Neuronal stem cell (in vitro differentiated cells): ENCODE results near the gene CBFA2T2.

Experiments used
- DNase-seq: peaks from one replicate; pipeline ENCODE4 v3.0.0-alpha.2; 2013; ENCODE audit warnings: low spot score
- H2AFZ ChIP-seq: one replicate; pipeline ENCODE4 v1.6.1; 2013; ENCODE audit warnings: mild to moderate bottlenecking, low read length, inconsistent platforms
- H2AK5ac ChIP-seq: 2 replicates; pipeline ENCODE4 v1.6.1; 2013; ENCODE audit warnings: low read depth, mild to moderate bottlenecking, inconsistent platforms, low read length, moderate library complexity, mixed read lengths
- H2BK120ac ChIP-seq: 2 replicates; pipeline ENCODE4 v1.6.1; 2013; ENCODE audit warnings: low read depth, mild to moderate bottlenecking, inconsistent platforms, low read length, moderate library complexity, mixed read lengths
- H2BK12ac ChIP-seq: one replicate; pipeline ENCODE4 v1.6.1; 2013; ENCODE audit warnings: low read length, inconsistent platforms
- H2BK15ac ChIP-seq: 2 replicates; pipeline ENCODE4 v1.6.1; 2013; ENCODE audit warnings: mild to moderate bottlenecking, low read length, inconsistent platforms, mixed read lengths
- H2BK5ac ChIP-seq: one replicate; pipeline ENCODE4 v1.6.1; 2013; ENCODE audit warnings: inconsistent platforms, mild to moderate bottlenecking, low read length, moderate library complexity
- H3K14ac ChIP-seq: one replicate; pipeline ENCODE4 v1.6.1; 2013; ENCODE audit warnings: low read length, inconsistent platforms
- H3K18ac ChIP-seq: 2 replicates; pipeline ENCODE4 v1.6.1; 2013; ENCODE audit warnings: low read length, inconsistent platforms
- H3K23ac ChIP-seq: 2 replicates; pipeline ENCODE4 v1.6.1; 2013; ENCODE audit warnings: low read depth, mild to moderate bottlenecking, mixed read lengths, low read length, inconsistent platforms; ENCODE audit not compliant: poor library complexity
- H3K27ac ChIP-seq: replicated peaks from 3 replicates; pipeline ENCODE4 v1.5.1; 2013; ENCODE audit warnings: low read length, inconsistent platforms
- H3K27me3 ChIP-seq, 3 experiments: 2 replicates each; pipeline ENCODE4 v1.6.1; 2013; ENCODE audit warnings: low read length in 3 of 3, mild to moderate bottlenecking in 2 of 3, inconsistent platforms in 1 of 3, low read depth in 1 of 3, mixed read lengths in 1 of 3, moderate library complexity in 1 of 3; ENCODE audit not compliant: control insufficient read depth in 3 of 3, insufficient read depth in 3 of 3
- H3K36me3 ChIP-seq, 2 donors: replicated peaks in 1 of 2; 2 replicates each; pipeline ENCODE4 v1.6.1; 2013; ENCODE audit warnings: low read length in 2 of 2; ENCODE audit not compliant: control insufficient read depth in 2 of 2, insufficient read depth in 2 of 2
- H3K4ac ChIP-seq: 2 replicates; pipeline ENCODE4 v1.6.1; 2013; ENCODE audit warnings: inconsistent platforms, mild to moderate bottlenecking, low read length, moderate library complexity
- H3K4me1 ChIP-seq, 2 donors: 1 replicate in 1 of 2; 2 replicates in 1 of 2; pipeline ENCODE4 v1.6.1; 2013; ENCODE audit warnings: low read length in 2 of 2, low read depth in 1 of 2; ENCODE audit not compliant: control insufficient read depth in 2 of 2, insufficient read depth in 1 of 2
- H3K4me2 ChIP-seq: one replicate; pipeline ENCODE4 v1.6.1; 2013; ENCODE audit warnings: mild to moderate bottlenecking, low read length, inconsistent platforms; ENCODE audit not compliant: insufficient read depth, poor library complexity, severe bottlenecking
- H3K4me3 ChIP-seq, 2 donors: 2 replicates each; pipeline ENCODE4 v1.5.1; 2013; ENCODE audit warnings: low read length in 2 of 2, mild to moderate bottlenecking in 2 of 2, inconsistent platforms in 1 of 2, moderate library complexity in 1 of 2
- H3K79me1 ChIP-seq: one replicate; pipeline ENCODE4 v1.6.1; 2013; ENCODE audit warnings: low read depth, mild to moderate bottlenecking, inconsistent platforms, low read length, moderate library complexity
- H3K9ac ChIP-seq: one replicate; pipeline ENCODE4 v1.6.1; 2013; ENCODE audit warnings: mild to moderate bottlenecking, low read depth, low read length, inconsistent platforms; ENCODE audit not compliant: poor library complexity
- H3K9me3 ChIP-seq, 2 donors: replicated peaks in 1 of 2; 2 replicates each; pipeline versions ENCODE3 to v1.6.1; 2013; ENCODE audit warnings: low read length in 2 of 2, mild to moderate bottlenecking in 2 of 2, inconsistent platforms in 1 of 2, low read depth in 1 of 2, mixed read lengths in 1 of 2, moderate library complexity in 1 of 2; ENCODE audit not compliant: control insufficient read depth in 2 of 2, insufficient read depth in 1 of 2
- H4K8ac ChIP-seq: one replicate; pipeline ENCODE4 v1.6.1; 2013; ENCODE audit warnings: low read depth, mild to moderate bottlenecking, inconsistent platforms, low read length, moderate library complexity
- H4K91ac ChIP-seq: one replicate; pipeline ENCODE4 v1.6.1; 2013; ENCODE audit warnings: low read length, low read depth, mild to moderate bottlenecking, inconsistent platforms; ENCODE audit not compliant: poor library complexity
- WGBS, 2 donors: extraction: QIAGEN DNeasy Blood & Tissue Kit; methylation state at CpG; one replicate each; pipeline ENCODE4 v1.1.7; 2013; ENCODE audit warnings: missing lambda C conversion rate in 2 of 2, mixed read lengths in 1 of 2; ENCODE audit not compliant: insufficient read length in 2 of 2, insufficient replicate concordance in 1 of 2; ENCODE audit errors: extremely low coverage in 2 of 2; 5-methylcytosine and 5-hydroxymethylcytosine counted together

The CBFA2T2 gene

GRCh38 chr20:33575282-33575681 is 85.4 kb downstream of the CBFA2T2 start:
- Histone ChIP-seq H3K27ac (no peak overlapping the region), H3K23ac (no peak overlapping the region)
- WGBS, 2 donors = no CpG with 5 or more reads among the region's 3 CpGs

GRCh38 chr20:33576432-33577125 is 86.7 kb downstream of the CBFA2T2 start:
- no peak overlapping the region for H3K4me2 ChIP-seq
- no peak overlapping the region for H2AFZ ChIP-seq
- H4K91ac ChIP-seq = no peak overlapping the region
- no peak overlapping the region for H3K4ac ChIP-seq
- H2BK120ac ChIP-seq = no peak overlapping the region
- H3K4me1 ChIP-seq = no peaks in the 10 kb centered on the region
- no peak overlapping the region for H2BK5ac ChIP-seq
- H2AK5ac ChIP-seq = no peak overlapping the region
- H3K9ac ChIP-seq = no peak overlapping the region
- no peak overlapping the region for H3K14ac ChIP-seq
- no peaks in the 10 kb centered on the region for H3K36me3 ChIP-seq
- H3K27ac ChIP-seq = no peak overlapping the region
- WGBS, 2 donors = no CpG with 5 or more reads among the region's 4 CpGs
- H3K4me3 ChIP-seq = no peak overlapping the region
- no peak overlapping the region for H4K8ac ChIP-seq
- H3K23ac ChIP-seq = no peak overlapping the region
- no peaks in the 10 kb centered on the region for H3K79me1 ChIP-seq
- no peak overlapping the region for H3K18ac ChIP-seq
- H2BK15ac ChIP-seq = no peak overlapping the region
- DNase-seq = no peak
- H2BK12ac ChIP-seq = no peak overlapping the region
- no peaks in the 10 kb centered on the region for H3K9me3 ChIP-seq
- H3K27me3 ChIP-seq = no peaks in the 10 kb centered on the region

More at GRCh38 chr20:33575282-33575681, 85.4 kb downstream of the CBFA2T2 start:
- Histone ChIP-seq H3K36me3 (no peaks in the 10 kb centered on the region), H3K79me1 (no peaks in the 10 kb centered on the region), H3K18ac (no peak overlapping the region), H3K4ac (no peak overlapping the region), H2BK5ac (no peak overlapping the region), H2BK15ac (no peak overlapping the region), H2BK12ac (no peak overlapping the region), H3K9ac (no peak overlapping the region), H2BK120ac (no peak overlapping the region), H3K14ac (no peak overlapping the region), H3K4me3 (no peak overlapping the region), H4K8ac (no peak overlapping the region), H3K27me3 (no peaks in the 10 kb centered on the region), H2AK5ac (no peak overlapping the region), H3K4me2 (no peak overlapping the region), H3K4me1 (peaks cover 2 to 7% of the 10 kb centered on the region in 2 donors), H3K9me3 (no peaks in the 10 kb centered on the region), H2AFZ (no peak overlapping the region), H4K91ac (no peak overlapping the region)
- DNase-seq = no peak

DNA sequence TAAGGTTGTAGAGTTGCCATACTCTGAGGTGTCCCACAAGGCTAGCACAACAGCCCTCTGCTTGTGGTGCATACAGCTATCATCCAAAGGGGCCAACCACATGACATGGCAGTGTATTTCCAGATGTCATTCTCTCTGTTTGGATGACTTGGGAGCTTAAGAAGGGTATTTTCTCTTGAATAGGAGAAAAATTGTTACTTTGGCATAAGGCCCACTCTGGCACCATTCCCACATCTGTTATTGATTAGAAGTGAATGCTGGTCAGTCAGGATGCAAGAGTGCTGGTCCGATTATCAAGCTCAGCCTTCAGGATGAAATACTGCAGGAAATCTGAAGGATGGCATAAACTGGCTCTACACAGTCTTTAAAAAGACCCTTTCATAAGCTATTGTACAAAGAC is 88.6 kb downstream of the CBFA2T2 start:
- no peak overlapping the region for H3K27ac ChIP-seq
- H2BK15ac ChIP-seq = no peak overlapping the region
- H2BK120ac ChIP-seq = no peak overlapping the region
- no peaks in the 10 kb centered on the region for H3K79me1 ChIP-seq
- no peak overlapping the region for H2AK5ac ChIP-seq
- no peak overlapping the region for H2AFZ ChIP-seq
- no peak overlapping the region for H3K23ac ChIP-seq
- H3K14ac ChIP-seq = no peak overlapping the region
- H3K4ac ChIP-seq = no peak overlapping the region
- H3K4me2 ChIP-seq = no peak overlapping the region
- WGBS, 2 donors = no CpG with 5 or more reads among the region's 1 CpG
- DNase-seq = no peak
- H2BK12ac ChIP-seq = no peak overlapping the region
- no peaks in the 10 kb centered on the region for H3K36me3 ChIP-seq
- H2BK5ac ChIP-seq = no peak overlapping the region
- no peak overlapping the region for H4K8ac ChIP-seq
- no peak overlapping the region for H3K18ac ChIP-seq
- no peak overlapping the region for H4K91ac ChIP-seq
- H3K27me3 ChIP-seq = no peaks in the 10 kb centered on the region
- no peak overlapping the region for H3K9ac ChIP-seq
- no peak overlapping the region for H3K4me3 ChIP-seq
- no peaks in the 10 kb centered on the region for H3K4me1 ChIP-seq
- no peaks in the 10 kb centered on the region for H3K9me3 ChIP-seq

DNA sequence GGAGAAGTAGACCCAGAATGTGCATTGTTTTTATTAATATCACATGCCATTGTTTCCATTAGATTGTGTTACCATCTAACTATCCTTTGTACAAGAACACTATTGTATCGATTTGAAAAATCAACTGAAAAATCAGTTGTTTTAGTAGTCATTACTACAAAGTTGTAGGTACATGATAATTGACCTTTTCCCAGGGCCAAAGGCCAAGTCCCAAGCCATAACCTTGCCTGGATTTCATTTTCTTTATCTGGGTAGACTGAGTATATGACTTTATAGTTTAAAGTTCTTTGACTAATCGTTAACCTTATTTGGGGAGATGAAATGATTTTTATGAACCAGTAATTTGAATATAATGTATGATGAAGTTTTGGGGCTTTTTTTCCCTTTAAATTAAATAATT is 93.2 kb downstream of the CBFA2T2 start:
- no peaks in the 10 kb centered on the region for H3K27me3 ChIP-seq
- no peak for DNase-seq
- H4K8ac ChIP-seq = no peak overlapping the region
- no peak overlapping the region for H3K14ac ChIP-seq
- H2BK12ac ChIP-seq = no peak overlapping the region
- no peak overlapping the region for H3K9ac ChIP-seq
- no CpG with 5 or more reads among the region's 2 CpGs for WGBS, 2 donors
- H3K4me3 ChIP-seq = no peak overlapping the region
- H3K36me3 ChIP-seq = no peaks in the 10 kb centered on the region
- H2BK120ac ChIP-seq = no peak overlapping the region
- no peak overlapping the region for H3K4me2 ChIP-seq
- no peak overlapping the region for H3K23ac ChIP-seq
- H3K18ac ChIP-seq = no peak overlapping the region
- no peaks in the 10 kb centered on the region for H3K9me3 ChIP-seq
- H4K91ac ChIP-seq = no peak overlapping the region
- no peak overlapping the region for H3K27ac ChIP-seq
- H2AFZ ChIP-seq = no peak overlapping the region
- H2BK15ac ChIP-seq = no peak overlapping the region
- no peaks in the 10 kb centered on the region for H3K79me1 ChIP-seq
- no peak overlapping the region for H3K4ac ChIP-seq
- no peak overlapping the region for H2AK5ac ChIP-seq
- no peaks in the 10 kb centered on the region for H3K4me1 ChIP-seq
- H2BK5ac ChIP-seq = no peak overlapping the region
